ENCODE results near the gene SLC19A2.

The SLC19A2 gene

DNA sequence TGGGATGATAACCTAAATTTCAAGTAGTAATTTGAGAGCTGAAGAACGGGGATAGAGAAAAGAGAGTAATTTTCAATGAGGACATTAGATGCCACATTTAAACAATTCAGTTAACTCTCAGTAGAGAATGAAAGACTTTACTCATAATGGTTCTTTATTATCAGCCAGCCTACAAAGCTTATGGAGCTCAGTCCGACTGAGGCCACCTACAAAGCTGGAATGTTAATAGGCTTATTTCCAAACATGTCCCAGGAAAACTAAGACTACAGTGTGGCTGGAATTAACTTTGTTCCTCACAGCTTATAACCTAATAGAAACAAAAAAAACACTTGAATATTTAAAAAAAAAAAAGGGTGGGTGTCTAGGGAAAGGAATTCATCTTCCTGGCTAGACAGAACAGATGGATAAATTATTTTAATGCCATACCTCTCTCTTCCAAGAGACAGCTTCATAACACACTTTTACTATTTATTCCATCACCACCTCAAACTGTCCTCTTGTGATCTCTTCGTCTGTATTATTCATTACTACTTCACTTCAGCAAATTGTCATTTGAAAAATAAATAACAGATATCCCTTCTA lies 9.8 kb downstream of the SLC19A2 start:
- in situ Hi-C loops (cut with HindIII; ENCODE audit: low sequenced_read_pairs): no loop called here

- in situ Hi-C loops (cut with HindIII; ENCODE audit: low sequenced_read_pairs): no loop called here
Observed at GRCh38 chr1:169474302-169474995, 11.3 kb downstream of the SLC19A2 start.

DNA sequence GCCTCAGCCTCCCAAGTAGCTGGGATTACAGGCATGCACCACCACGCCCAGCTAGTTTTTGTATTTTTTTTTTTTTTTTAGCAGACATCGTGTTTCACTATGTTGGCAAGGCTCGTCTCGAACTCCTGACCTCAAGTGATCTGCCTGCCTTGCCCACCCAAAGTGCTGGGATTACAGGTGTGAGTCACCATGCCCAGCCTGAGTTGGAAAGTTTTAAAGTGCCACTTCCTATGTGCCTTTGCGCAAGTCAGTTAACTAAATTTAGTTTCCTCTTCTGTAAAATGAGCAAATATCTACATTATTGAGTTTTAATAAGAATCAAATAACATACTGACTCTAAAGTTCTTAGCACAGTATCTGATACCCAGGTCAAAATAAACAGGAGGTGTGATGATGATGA lies 12.4 kb downstream of the SLC19A2 start:
- in situ Hi-C loops (cut with HindIII; ENCODE audit: low sequenced_read_pairs): no loop called here

DNA sequence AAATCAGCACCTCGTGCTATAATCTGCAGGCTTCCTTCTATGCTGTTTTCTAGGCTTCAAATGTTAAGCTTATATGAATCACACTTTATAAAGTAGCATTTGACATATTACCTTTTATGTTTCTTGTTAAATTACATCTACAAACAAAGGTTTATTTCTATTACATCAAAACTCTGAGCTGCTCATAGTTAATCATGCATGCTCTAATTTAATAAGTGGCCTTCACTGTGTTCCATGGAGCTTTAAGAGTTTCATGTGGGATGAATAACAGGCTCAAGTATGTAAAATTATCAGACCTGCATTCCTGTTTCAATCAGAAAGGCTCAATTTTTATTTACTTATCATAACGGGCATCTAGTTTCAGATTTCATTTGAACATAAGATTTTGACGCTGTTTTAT lies 13.0 kb downstream of the SLC19A2 start:
- in situ Hi-C loops (cut with HindIII; ENCODE audit: low sequenced_read_pairs): no loop called here

DNA sequence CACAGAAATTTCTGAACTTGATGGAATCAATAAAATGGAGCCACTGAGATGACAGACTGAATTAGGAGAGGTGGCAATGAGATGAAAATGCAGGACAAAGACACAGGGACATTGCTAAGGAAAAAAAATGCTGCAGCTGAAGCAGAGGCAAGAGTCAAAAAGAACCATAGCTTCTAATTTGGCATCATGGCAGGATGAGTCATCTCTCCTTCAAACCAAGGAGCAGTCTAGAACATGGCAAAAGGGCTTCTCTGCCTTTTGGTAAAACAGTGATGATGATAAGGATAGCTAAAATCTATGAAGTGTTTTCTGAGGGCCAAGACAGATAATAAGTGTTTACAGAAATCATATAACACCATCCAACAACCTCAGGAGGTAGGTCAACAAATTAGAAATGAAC lies 16.8 kb downstream of the SLC19A2 start:
- in situ Hi-C loops (cut with HindIII; ENCODE audit: low sequenced_read_pairs): no loop called here

GRCh38 chr1:169466259-169467230 lies 19.2 kb downstream of the SLC19A2 start:
- in situ Hi-C loops (cut with HindIII; ENCODE audit: low sequenced_read_pairs): no loop called here

- in situ Hi-C loops (cut with HindIII; ENCODE audit: low sequenced_read_pairs): no loop called here
Observed at GRCh38 chr1:169465281-169465680, 20.5 kb downstream of the SLC19A2 start.

- in situ Hi-C loops (cut with HindIII; ENCODE audit: low sequenced_read_pairs): no loop called here
Observed at GRCh38 chr1:169462385-169462784, 23.4 kb downstream of the SLC19A2 start.

- in situ Hi-C loops (cut with HindIII; ENCODE audit: low sequenced_read_pairs): no loop called here
Observed at GRCh38 chr1:169461390-169462000, 24.2 kb downstream of the SLC19A2 start.

GRCh38 chr1:169460191-169460833 lies 25.4 kb downstream of the SLC19A2 start:
- in situ Hi-C loops (cut with HindIII; ENCODE audit: low sequenced_read_pairs): no loop called here

GRCh38 chr1:169457443-169457842 lies 28.3 kb downstream of the SLC19A2 start:
- in situ Hi-C loops (cut with HindIII; ENCODE audit: low sequenced_read_pairs): no loop called here

- in situ Hi-C loops (cut with HindIII; ENCODE audit: low sequenced_read_pairs): no loop called here
Observed at GRCh38 chr1:169456029-169456428, 29.7 kb downstream of the SLC19A2 start.

- in situ Hi-C loops (cut with HindIII; ENCODE audit: low sequenced_read_pairs): no loop called here
Observed at GRCh38 chr1:169452921-169453320, 32.8 kb downstream of the SLC19A2 start.

DNA sequence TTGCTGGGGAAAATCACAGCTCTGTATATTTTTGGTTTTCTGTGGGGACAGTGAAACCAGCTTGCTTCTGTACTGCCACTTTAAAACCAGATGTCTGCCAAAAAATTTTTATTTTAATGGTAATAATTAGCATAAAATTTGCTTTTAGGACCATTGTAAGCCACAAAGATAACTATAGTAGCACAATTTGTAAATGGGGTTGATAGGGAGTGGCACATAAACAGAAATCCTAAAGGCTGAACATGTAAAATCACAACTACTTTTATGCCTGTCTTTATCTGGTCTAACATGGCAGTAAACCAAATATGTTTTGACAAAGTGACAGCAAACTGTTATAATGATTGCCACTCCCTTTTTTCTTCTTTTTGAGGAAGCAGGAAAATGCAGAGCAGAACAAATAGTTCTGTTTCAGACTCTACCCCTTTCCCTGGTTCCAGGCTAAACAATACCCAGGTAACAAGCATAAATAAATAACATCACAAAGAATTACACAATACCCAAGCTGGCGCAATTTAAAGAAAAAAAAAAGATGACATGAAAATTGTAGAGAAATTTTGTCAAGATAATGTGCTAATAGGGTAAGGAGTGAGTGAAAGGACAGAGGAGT lies 34.4 kb downstream of the SLC19A2 start:
- in situ Hi-C loops (cut with HindIII; ENCODE audit: low sequenced_read_pairs): no loop called here

DNA sequence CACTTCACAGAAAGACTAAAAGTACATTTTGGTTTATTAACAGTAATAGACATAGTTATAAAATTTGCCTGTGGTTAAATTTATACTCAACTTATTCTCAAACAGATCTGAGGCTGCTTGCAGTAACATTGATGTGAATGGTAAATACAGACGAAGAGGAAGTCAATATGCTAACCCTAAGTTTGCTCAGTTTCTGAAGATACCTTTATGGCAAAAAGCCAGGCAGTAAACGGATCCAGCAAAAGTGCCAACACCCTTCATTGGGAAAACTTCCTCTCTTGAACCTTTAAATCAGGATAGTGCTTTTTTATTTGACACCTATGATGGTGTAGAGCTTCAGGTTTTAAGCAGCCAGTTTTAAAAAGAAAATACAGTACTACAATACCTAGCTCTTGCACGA lies 41.8 kb downstream of the SLC19A2 start:
- in situ Hi-C loops (cut with HindIII; ENCODE audit: low sequenced_read_pairs): no loop called here

DNA sequence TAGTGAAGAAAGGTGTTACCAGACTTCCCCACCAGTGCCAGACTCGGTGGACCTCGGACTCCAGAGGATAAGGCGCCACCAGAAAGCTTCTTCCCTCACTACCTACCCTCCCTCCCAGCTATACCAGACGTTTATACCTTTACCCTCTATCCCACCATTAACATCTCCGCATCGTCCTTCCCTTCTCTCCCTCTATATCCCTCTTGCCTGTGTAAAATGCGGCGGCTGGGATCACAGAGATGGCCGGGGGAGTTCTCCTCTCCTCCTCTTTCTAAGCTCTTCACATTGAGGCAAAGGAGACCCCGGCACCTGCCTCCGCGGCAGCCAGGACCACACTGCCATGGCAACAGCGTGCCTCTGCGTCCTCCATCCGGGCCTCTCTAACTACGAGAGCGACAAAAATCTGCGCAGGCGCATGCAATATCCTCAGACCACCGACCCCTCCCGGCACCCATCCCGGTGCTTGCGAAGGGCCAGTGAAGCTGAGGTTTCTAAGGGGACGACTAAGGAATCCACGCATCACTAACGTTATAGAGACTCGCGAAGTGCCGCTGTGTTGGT lies 58.6 kb downstream of the SLC19A2 start, which contains the start of gene CCDC181:
Gene CCDC181 (minus strand): TSS at position 394 of the 561 bp plus-strand sequence. CDS start 2,547 bp downstream, outside the sequence.
- in situ Hi-C loops (cut with HindIII; ENCODE audit: low sequenced_read_pairs): no loop called here

DNA sequence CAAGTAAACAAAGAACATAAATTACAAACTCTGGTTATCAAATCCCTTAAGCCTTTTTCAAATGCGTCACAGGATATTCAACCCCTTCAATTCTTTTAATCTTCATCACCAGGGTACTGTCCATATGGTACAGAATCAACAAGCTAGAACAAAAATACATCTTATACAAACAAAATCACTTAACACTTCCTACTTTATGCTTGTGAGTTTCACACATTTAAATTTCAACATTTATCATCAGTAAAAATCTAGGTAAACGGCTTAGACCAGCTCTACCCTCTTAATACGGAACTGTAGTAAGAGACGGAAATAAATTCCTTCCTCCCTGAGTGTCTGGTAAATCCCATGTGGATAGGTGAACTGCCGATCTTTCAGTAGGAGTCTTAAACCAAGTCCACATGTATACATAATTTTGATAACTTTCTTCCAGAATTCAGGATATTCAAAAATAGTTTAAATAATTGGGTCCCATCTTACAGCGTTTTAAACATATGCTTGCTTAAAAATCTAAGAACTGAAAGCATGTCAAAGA lies 59.5 kb downstream of the SLC19A2 start:
- in situ Hi-C loops (cut with HindIII; ENCODE audit: low sequenced_read_pairs): no loop called here

- in situ Hi-C loops (cut with HindIII; ENCODE audit: low sequenced_read_pairs): no loop called here
Observed at GRCh38 chr1:169421309-169421708, 64.4 kb downstream of the SLC19A2 start.

GRCh38 chr1:169414952-169415351 lies 70.8 kb downstream of the SLC19A2 start:
- in situ Hi-C loops (cut with HindIII; ENCODE audit: low sequenced_read_pairs): no loop called here
